ENCODE data around the gene DOCK10. TPM values are rescaled to one million over a fixed set of nuclear protein-coding genes. Genes with fewer than 3 reads are reported as not detected.

The DOCK10 gene
- total and polyA plus RNA-seq, 11 donors = 0.31 to 28.6 (median 2.0) TPM

GRCh38 chr2:225019105-225019504 lies 23.2 kb downstream of the DOCK10 start:
- WGBS, 4 donors = 76 to 92% (median 84%) methylated on average over 4 of the region's 4 CpGs
- intact Hi-C loops (cut with DNase I) = no loop called here
- peaks cover 0 to 6% (median 0%) of the 10 kb centered on the region in 12 donors for H3K4me1 ChIP-seq
- H3K4me3 ChIP-seq = no peak overlapping the region
- no peak overlapping the region for H3K27ac ChIP-seq
- TF ChIP-seq CTCF (IDR thresholded peaks at IDR 0.05) (no peak), POLR2A (IDR thresholded peaks at IDR 0.05) (no peak)
- no peaks in the 10 kb centered on the region for H3K36me3 ChIP-seq
- ATAC-seq = no peak
- no peaks in the 10 kb centered on the region for H3K27me3 ChIP-seq
- no peak for DNase-seq
- no peaks in the 10 kb centered on the region for H3K9me3 ChIP-seq

- whole genome bisulfite sequencing, 4 donors = 65 to 79% (median 72%) methylated on average over 3 of the region's 3 CpGs
These were observed 24.6 kb downstream of the DOCK10 start for GRCh38 chr2:225017713-225018112.

GRCh38 chr2:225017098-225017685 lies 25.1 kb downstream of the DOCK10 start:
- TF ChIP-seq CTCF (IDR thresholded peaks at IDR 0.05) = no peak
- no peak for TF ChIP-seq POLR2A (IDR thresholded peaks at IDR 0.05)
- Histone ChIP-seq H3K4me1 (peaks cover 0 to 6% (median 0%) of the 10 kb centered on the region in 12 donors), H3K9me3 (no peaks in the 10 kb centered on the region), H3K36me3 (no peaks in the 10 kb centered on the region), H3K27ac (no peak overlapping the region), H3K27me3 (no peaks in the 10 kb centered on the region), H3K4me3 (no peak overlapping the region)
- DNase-seq (no peak), ATAC-seq (no peak)
- WGBS, 4 donors = 89 to 95% (median 91%) methylated on average over 2 of the region's 2 CpGs
- intact Hi-C loops (cut with DNase I) = no loop called here

More at GRCh38 chr2:225017713-225018112, 24.6 kb downstream of the DOCK10 start:
- Histone ChIP-seq H3K27me3 (no peaks in the 10 kb centered on the region), H3K27ac (no peak overlapping the region), H3K9me3 (no peaks in the 10 kb centered on the region), H3K36me3 (no peaks in the 10 kb centered on the region), H3K4me1 (peaks cover 0 to 6% (median 0%) of the 10 kb centered on the region in 12 donors), H3K4me3 (no peak overlapping the region)
- no peak for DNase-seq
- intact Hi-C loops (cut with DNase I) = no loop called here
- no peak for ATAC-seq
- TF ChIP-seq CTCF (IDR thresholded peaks at IDR 0.05) (no peak), POLR2A (IDR thresholded peaks at IDR 0.05) (no peak)

- TF ChIP-seq POLR2A (IDR thresholded peaks at IDR 0.05) (no peak), CTCF (IDR thresholded peaks at IDR 0.05) (no peak)
- no peaks in the 10 kb centered on the region for H3K9me3 ChIP-seq
- H3K36me3 ChIP-seq = no peaks in the 10 kb centered on the region
- no peak overlapping the region for H3K4me3 ChIP-seq
- H3K27me3 ChIP-seq = no peaks in the 10 kb centered on the region
- DNase-seq (no peak), ATAC-seq (no peak)
- H3K4me1 ChIP-seq = peaks cover 0 to 3% (median 0%) of the 10 kb centered on the region in 12 donors
- no peak overlapping the region for H3K27ac ChIP-seq
- intact Hi-C loops (cut with DNase I) = no loop called here
- 41 to 74% (median 51%) methylated on average over 2 of the region's 2 CpGs for WGBS, 4 donors
These were observed 28.6 kb downstream of the DOCK10 start for GRCh38 chr2:225013425-225014365.

Data from heart left ventricle (tissue), 16 donors.